Muscle of back (tissue), 11 donors: ENCODE results near the gene PSD4. TPM values are rescaled to one million over a fixed set of nuclear protein-coding genes. Genes with fewer than 3 reads are reported as not detected.

Experiments used
- DNase-seq, 3 donors: peaks; one replicate each; pipeline versions ENCODE4 v3.0.0 to v3.0.0-alpha.2; 2013
- polyA plus RNA-seq, 10 donors: library from polyadenylated mRNA; unstranded; fragments of 120-200 nt; gene quantifications; one replicate each; pipeline ENCODE4 v1.2.1, GENCODE V29; 2013; ENCODE audit not compliant: insufficient read length in 10 of 10

Gene PSD4
- polyA plus RNA-seq, 10 donors = 1.2 to 4.2 (median 2.0) TPM

DNA sequence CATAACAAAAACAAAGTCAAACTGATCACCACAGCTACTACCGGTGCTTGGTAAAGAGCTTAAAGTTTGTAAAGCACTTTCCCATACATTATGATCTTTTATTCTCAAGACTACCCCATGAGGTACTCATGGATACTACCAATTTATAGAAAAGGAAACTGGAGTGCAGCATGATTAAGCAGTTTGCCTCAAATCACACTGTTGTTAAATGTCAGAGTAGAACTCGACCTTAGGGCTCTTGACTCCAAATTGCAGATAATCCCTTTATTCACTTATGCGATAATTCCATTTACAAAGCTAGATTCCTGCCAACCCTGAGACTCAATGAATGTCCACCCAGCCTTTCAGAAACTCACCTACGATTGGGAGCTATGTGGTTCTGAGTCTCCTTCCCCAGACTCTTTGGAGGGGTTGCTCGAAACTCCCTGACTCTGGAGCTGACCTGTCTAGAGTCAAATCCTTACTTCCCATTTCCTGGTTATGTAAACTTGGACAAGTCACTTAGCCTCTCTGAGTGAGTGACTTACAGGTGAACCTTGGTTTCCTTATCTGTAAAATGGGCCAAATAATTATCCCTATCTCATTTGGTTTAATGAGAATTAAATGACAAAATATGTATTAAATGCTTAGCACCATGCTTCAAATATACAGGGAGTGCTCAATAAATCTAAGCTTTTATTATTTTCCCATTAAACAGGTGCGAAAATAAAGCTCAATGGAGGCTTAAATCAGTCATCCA, 47.4 kb downstream of the PSD4 start:
- DNase-seq = no peak

DNA sequence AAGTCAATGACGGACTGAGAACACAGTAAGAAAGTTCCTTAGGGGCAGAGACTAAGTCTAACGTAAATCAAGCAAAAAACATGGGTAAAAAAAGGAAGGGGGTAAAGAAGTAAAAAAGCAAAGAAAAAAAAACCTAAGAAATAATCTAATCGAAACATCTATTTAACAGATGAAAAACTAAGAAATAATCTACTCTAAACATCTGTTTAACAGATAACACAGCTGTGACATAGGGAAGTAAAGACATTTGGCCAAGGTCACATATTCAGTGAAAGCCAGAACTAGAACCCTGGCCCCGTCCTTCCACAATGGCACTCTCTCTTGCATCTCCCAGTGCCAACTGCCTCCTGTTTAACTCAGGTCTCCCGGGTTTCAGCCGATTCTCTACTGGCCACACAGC, 48.1 kb downstream of the PSD4 start:
- DNase-seq = no peak

DNA sequence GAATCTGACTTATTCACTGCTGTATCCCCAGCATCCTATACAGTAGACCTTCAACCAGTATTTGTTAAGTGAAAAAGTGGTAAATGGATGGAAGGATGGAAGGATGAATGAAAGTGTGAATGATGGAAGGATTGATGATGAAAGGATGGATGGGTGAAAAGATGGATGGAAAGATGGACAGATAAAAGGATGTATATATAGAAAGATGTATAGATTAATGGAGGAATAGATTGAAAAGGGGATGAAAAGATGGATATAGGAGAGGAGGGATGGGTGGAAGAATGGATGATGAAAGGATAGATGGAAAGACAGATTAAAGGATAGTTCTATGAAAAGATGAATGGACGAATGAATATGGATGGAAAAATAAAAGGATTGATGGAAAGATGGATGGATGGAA, 50.0 kb downstream of the PSD4 start:
- no peak for DNase-seq

DNA sequence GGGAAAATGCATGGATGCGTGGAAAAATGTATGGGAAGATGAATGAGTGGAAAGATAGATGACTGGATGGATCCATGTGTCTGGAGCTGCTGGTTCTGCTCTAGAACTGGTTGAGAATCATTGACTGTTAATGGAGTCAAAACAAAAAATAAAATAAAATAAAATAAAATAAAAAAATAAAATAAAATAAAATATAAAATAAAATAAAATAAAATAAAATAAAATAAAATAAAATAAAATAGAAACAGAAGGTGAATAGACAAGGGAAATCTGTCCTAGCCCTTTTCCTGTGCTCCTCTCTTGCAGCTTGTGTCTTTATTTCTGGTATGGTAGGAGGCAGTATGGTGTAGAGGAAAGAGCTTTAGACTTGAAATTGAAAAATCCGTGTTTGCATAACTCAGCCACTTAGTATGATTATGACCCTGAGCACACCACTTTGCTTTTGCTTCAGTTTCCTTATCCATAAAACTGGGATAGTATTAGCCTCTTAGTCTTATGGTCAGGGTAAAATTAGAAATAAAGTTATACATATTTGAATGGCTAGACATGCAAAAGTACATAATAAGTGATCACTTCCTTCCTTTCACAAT, 51.0 kb downstream of the PSD4 start:
- no peak for DNase-seq

DNA sequence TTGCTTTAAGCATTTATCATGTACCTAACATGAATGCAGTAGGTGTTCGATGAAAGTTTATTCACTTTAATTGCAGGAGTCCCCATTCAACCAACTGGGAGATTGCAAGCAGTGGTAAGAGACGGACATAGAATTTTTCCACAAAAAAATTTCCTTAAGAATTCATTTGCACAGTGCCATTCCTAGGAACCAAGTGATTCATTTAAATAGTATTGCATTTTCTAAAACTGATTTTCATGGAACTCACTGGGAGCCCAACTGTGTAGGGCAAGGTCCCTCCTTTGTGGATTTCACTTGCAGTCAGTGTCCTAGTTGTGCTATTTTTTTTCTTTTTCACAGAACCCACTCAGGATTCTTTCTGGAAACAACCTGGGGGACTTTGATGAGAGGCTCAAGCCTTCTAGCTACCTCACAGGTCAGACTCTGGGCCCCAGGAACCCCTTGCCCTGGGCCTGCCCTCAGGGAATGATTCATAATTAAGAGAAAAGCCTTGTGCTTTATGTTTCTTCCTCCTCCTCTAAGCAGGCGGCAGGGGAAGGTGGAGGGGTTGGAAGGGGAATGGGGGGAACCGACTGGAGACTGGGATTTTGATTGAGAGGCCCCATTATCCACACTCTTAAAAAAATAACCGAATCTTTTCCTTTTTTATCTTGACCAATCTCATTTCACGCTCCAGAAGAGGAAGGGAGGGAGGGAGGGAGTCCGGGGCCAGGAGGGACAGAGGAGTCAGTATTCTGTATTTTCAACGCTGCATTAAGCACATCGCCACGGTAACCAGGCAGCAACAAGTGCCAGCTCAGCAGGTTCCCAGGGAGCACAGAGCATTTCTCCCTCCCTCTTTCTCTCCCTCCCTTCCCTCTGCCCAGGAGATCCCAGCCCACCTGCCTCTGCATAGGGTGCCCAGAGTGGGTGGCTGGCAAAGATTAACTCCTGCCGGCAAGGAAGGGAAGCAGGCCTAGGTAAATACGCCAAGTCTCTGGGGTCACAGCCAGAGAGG, 51.8 kb downstream of the PSD4 start:
- DNase-seq = peak in 1 of 3 donors; percentile 68

DNA sequence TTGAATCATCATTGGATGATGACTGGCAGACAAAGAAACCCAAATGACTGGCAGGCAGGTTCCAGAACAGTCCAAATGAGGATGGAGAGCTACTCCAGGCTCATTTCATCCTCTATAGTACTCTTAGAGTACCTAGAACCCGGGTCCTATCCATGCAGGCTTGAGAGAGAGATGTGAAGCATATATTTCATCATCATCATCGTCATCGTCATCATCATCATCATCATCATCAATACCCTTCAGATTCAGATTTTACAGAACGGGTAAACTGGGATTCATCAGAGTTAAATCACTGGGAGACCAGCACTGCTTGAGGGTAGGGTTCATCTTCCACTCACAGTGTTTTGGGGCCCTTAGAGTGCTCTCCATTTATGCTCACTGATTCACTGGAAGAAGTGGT, 52.7 kb downstream of the PSD4 start:
- no peak for DNase-seq

DNA sequence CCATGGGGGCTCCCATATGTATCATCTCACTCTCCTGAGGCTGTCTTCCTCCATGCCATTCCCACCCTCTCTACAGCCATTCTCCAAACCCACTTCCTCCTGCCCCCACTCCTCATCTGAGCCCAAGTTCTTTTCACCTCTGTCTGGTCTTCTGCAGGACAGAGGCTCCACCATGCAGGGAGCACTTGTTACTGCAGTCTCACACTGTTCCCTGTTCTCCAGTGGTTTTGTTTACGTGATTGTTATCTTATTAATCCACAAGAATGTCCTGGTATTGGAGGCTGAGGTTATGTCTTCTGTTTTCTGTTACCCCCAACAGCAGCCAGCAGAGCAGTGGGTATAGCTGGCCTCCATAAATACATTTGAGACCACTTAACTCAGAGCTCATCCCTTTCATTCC, 53.5 kb downstream of the PSD4 start:
- DNase-seq = no peak

DNA sequence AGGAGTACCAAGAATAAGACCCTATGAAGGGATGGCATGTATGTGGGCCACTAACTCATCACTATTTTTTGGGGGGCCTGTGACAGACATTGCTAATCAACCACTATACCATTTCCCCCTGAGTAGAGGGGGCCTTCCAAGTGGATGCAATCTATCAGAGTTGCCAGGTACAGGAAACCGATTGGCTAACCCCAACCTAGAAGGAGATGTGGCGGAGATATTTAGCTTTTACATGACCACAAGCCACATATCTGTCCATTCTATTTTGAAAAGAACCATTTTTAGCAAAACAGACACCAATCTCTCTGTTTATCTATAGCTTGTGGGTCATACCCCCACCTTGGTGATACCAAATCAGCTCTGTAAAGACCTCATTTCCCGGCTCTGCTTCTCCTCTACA, 53.9 kb downstream of the PSD4 start:
- no peak for DNase-seq

DNA sequence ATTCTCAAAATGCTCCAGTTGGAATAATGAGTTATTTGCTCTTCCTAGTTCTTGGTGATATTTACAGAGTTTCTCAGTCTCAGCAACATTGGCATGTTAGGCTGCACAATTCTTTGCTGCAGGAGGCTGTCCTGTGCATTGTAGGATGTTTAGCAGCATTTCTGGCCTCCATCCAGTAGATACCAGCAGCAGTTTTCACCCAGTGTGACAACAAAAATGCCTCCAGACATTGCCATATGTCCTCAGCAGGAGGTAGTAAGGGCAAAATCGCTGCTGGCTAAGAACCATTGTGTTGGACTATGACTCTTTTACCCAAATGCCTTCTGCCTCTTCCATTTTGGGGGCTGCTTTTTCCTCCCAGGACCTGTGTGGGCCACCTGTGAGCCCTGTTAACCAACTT, 54.6 kb downstream of the PSD4 start:
- no peak for DNase-seq

DNA sequence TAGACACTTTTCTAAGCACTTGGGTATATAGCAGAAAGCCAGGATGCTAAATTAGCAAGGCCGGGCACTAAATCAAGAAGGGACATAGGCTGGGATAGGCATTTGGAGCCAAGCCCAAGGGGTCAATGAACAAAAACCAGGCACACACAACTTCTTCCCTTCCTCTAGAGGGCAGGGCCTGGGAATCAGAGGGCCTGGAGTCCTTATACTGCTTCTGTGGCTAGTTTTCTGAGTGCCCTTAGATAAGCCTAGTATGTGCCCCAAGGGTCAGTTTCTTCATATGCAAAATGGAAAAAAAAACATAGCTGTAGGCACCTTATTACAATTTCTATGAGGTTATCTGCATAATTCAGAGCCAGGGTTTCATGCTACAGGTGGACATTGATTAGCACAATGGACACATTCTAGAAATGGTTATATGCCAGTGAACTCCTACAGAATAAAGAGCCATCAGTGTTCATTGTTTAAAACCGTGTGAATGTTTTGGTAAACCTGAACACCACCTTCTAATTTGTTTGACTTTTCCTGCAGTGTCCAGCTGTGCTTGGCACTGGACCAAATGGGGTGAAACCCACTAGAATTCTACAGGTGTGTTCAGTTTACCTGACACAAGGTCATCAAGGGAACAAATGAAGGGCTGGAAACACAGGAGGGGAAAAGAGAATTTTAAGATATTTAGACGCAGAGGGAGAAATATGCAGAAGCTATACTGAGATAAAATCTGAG, 55.4 kb downstream of the PSD4 start:
- no peak for DNase-seq

DNA sequence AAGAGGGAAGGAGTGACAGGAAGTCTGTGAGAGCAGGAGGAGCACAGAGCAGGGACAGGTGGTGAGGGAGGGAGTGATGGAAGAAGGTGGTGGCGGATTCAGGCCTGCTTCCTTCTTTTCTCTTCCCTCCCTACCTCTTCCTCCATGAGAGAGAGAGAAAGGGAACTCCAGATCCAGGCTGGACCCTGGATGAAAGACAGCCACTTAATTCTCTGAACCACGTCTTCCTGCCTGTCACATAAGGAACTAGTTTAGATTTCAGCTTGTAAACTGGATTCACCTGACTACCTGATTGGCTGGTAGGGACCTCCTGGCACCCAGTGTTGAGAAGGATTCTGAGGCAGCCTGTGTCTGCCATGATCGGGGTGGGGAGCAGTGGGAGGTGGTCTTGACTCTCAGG, 56.0 kb downstream of the PSD4 start:
- no peak for DNase-seq

DNA sequence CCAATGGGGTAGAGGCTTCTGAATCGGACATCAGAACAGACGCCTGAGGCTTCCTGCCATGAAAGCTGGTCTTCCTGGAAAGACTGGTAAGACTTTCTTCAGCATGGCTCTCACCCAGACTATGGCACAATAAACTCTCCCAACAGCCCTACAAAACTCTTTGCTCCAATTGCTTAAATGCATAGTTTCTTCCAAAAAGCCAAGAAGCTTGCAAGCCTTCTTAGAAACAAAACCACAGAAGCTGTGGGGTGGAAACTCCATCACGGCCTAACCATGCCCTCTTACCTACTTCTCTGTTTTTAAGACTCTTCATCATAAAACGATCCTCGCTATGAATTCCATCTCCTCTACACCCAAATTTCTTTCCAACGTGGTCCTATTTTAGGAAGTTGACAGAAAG, 56.8 kb downstream of the PSD4 start:
- no peak for DNase-seq

DNA sequence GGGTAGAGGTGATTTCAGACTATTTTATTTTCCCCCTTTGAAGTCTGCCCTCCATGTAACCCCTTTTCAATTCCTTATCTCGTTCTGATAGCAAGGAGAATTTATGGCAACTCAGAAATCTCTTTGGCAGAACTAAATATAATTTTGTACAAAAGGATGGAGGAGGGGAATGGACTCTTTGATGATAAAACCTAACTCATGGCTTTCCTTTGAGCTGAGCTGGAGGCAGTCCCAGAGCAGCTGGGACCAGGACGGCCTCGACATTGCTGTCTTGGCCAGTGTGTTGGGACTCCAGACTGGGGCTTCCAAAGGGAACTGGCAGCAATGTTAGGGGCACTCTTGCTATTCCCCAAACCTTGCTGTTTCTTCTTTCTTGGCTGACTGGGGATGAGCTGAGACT, 57.3 kb downstream of the PSD4 start:
- DNase-seq = no peak

DNA sequence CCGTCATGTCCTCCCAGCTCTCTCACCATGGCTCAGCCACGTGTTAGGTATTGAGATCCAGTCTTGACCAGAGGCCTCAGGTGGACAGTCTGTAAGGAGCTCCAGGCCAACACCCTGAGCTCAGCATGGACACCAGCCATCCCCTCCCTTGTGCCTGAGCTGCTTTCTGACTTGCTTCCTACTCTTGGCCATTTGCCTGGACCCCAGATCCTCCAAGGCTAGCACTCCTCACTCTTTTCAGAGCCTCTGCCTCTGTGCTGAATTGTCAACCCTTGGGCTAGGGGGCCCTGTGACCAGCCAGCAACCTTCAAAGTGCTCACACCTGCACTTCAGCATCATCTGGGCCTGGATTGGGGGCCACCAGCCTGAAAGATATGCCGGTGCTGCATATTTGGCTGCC, 58.4 kb downstream of the PSD4 start:
- no peak for DNase-seq

DNA sequence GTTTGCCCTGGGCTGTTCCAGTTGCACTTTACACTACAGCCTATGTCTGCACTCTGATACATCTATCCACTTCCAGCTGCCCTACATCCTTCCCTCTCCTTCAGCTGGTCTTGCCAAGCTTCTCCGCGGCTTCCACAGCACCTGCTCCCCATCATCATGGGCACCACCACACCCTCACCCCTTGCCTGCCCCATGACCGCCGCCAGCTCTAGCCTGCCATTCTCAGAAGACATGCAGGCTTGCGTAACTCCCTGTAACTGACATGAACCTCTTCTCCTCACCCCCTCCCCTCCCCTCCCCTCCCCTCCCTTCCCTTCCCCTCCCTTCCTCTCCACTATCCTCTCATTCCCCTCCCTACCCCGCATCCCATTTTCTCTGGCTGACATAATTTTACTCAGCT, 59.0 kb downstream of the PSD4 start:
- peak in 1 of 3 donors; percentile 50 for DNase-seq

DNA sequence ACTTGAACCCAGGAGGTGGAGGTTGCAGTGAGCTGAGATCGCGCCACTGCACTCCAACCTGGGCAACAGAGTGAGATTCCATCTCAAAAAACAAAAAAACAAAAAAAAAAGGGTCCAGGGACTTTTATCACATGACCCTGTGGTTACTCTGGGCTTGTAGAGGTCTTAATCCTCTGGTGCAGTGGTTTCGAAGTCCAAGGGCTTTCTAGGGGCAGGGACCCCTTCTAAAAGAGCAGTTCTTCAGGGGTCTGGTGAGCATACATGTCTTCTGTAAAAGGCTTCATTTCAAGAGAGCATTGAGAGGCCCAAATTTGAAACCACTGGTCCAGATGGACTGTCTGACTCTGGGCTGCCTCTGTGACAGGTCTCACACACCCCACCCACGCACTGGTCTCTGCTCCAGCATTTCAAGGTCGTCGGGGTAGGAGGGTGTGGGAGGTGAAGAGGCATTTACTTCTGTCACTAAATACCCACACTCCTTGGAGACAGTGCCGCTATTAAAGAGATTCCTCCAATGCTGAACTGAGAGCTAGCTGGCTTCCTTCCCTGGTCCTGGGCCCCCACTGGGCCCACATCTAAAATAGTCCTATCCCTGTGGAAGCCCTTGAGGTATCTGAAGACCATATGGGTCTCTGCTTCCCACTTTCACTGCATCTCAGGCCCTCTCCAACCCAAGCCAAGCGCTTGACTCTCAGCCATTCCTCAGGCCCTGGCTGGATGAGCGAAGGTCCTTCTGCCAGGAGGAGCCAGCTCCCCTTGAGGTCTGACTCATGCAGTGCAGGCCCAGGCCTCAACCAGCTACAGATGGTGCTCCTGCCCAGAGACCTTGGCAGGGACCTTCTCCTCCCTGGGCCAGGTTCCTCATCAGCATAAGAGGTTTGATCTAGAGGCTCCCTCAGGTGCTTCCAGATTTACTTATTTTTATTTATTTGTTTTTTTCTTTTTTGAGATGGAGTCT, 60.1 kb downstream of the PSD4 start:
- DNase-seq = no peak

DNA sequence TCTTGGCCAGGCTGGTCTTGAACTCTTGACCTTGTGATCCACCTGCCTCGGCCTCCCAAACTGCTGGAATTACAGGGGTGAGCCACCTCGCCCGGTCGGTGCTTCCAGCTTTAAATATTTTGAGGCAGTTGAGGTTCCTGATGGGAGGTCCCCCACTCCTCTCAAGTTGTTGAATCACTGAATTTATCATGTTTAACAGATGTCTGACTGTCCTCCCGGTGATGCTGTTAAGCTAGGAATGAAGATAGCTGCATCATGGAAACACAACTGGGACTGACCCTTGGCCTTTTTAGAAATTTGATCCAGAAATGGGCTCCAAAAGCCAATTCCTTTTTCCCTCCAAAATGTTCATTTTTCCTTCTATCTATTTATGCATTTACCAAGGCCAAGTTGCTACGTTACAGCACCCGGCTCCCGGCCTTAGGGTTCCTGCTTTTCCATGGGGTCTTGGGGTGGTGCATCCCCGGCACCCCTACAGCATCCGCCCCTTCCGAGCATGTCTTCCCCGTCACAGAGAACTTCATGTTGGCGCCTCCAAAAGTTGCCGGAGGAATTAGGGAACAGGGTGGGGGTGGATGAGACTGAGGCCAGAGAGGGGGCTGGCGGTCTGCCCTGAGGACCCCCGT, 61.1 kb downstream of the PSD4 start:
- peak in 1 of 3 donors; percentile 15 for DNase-seq

DNA sequence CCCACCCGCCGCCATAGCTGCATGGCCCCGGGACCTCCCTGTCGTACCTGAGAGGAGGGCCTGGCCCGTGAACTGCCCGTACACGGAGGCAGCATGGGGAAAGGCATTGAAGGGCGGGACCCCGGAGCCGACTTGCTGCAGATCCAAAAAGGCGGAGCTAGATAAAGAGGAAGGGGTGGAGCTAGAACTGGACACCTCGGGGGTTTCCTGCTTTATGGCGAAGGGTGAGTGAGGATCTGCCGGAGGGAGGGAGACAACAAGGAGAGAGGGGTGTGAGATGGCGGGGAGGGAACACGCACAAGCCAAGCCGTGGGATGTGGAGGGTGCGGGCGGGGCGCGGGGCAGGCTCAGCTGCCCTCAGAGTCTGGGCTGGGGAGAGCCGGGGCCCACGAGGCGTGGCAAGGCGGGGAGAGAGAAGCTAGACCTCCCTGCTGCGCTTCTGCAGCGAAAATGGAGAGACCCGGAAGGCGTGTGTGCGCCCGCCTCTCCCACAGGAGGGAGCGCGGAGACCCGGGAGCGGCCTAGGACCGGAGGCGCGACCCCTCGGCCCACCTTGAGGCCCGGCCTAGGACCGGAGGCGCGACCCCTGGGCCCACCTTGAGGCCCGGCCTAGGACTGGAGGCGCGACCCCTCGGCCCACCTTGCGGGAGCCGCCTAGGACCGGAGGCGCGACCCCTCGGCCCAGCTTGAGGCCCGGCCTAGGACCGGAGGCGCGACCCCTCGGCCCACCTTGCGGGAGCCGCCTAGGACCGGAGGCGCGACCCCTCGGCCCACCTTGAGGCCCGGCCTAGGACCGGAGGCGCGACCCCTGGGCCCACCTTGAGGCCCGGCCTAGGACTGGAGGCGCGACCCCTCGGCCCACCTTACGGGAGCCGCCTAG, 61.8 kb downstream of the PSD4 start:
- peak in 2 of 3 donors; percentile 79 to 82 for DNase-seq
